ENCODE results near the gene UNKL. TPM values are rescaled to one million over a fixed set of nuclear protein-coding genes. Genes with fewer than 3 reads are reported as not detected.

Gene UNKL
- total RNA-seq, 3 donors from 2014 or later (not counting 1 experiment from before 2014, with no cell fraction given): 114 to 130 (median 127) TPM

- 95% methylated on average over 29 of the region's 29 CpGs for WGBS (ENCODE audit: insufficient coverage)
These were observed 13.3 kb downstream of the UNKL start for GRCh38 chr16:1401061-1401757.

DNA sequence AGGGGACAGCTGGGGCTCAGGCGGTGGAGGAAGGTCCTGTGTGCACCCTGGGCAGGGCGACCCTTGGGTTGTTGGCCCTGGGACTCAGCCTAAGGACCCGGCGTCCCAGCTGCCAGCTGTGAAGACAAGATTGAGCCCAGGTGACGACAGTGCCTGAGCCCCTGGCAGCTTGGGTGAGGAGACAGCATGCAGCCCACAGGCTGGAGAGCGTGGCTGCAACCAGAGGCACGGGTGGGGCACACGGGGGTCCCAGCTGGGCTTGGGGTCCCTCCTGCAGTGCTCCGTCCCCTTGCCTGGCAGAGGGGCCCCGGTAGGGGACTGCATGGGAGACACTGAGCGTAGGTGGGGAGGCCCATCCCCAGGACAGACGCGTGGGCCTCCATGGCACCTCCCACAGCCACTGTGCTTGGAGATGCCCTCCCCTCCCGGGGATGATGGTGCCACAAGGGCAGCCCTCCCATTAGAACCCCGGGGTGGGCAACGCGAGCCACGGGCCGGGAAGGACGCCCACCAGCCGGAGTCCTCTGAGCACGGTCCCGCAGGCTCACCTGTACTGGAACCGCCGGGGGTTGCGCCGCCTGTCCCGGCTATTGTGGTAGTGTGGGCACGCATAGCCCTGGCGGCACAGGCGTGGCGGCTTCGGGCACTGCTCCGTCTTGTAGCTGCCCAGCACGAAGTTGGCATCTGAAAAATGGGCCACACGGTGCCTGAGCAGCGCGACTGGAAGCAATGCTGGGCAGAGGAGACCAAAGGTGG lies 15.5 kb downstream of the UNKL start:
- Mint-ChIP-seq H3K36me3 (no peaks in the 10 kb centered on the region), H3K4me3 (no peak overlapping the region), H3K4me1 (peaks cover 0 to under 1% of the 10 kb centered on the region in 2 donors), H3K27ac (no peak overlapping the region), H3K9me3 (no peaks in the 10 kb centered on the region), H3K27me3 (ENCODE audit: low read depth in 2 of 2) (no peaks in the 10 kb centered on the region)
- DNase-seq (no peak), ATAC-seq (no peak)
- H3K27me3 ChIP-seq (ENCODE audit: control insufficient read depth, insufficient read depth, low read length): no peaks in the 10 kb centered on the region
- intact Hi-C loops (cut with micrococcal nuclease): no loop called here
- TF ChIP-seq, protein P1, sequence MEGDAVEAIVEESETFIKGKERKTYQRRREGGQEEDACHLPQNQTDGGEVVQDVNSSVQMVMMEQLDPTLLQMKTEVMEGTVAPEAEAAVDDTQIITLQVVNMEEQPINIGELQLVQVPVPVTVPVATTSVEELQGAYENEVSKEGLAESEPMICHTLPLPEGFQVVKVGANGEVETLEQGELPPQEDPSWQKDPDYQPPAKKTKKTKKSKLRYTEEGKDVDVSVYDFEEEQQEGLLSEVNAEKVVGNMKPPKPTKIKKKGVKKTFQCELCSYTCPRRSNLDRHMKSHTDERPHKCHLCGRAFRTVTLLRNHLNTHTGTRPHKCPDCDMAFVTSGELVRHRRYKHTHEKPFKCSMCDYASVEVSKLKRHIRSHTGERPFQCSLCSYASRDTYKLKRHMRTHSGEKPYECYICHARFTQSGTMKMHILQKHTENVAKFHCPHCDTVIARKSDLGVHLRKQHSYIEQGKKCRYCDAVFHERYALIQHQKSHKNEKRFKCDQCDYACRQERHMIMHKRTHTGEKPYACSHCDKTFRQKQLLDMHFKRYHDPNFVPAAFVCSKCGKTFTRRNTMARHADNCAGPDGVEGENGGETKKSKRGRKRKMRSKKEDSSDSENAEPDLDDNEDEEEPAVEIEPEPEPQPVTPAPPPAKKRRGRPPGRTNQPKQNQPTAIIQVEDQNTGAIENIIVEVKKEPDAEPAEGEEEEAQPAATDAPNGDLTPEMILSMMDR (IDR thresholded peaks at IDR 0.05): no peak
- 97% methylated on average over 38 of the region's 38 CpGs for WGBS (ENCODE audit: insufficient coverage)
- peaks cover 59% of the 10 kb centered on the region for H3K36me3 ChIP-seq (ENCODE audit: control insufficient read depth, insufficient read depth, low read length)
- H3K4me3 ChIP-seq (ENCODE audit: low read length): no peak overlapping the region
- H3K9me3 ChIP-seq (ENCODE audit: control insufficient read depth, insufficient read depth, low read length): no peaks in the 10 kb centered on the region
- no peaks in the 10 kb centered on the region for H3K4me1 ChIP-seq (ENCODE audit: control insufficient read depth, insufficient read depth, low read length)
- H3K27ac ChIP-seq (ENCODE audit: low read length): no peak overlapping the region

More at GRCh38 chr16:1401061-1401757, 13.3 kb downstream of the UNKL start:
- peaks cover 58% of the 10 kb centered on the region for H3K36me3 ChIP-seq (ENCODE audit: control insufficient read depth, insufficient read depth, low read length)
- intact Hi-C loops (cut with micrococcal nuclease): no loop called here
- no peak overlapping the region for H3K27ac ChIP-seq (ENCODE audit: low read length)
- no peaks in the 10 kb centered on the region for H3K36me3 Mint-ChIP-seq
- TF ChIP-seq, protein P1 (IDR thresholded peaks at IDR 0.05): no peak
- no peak for ATAC-seq
- peaks cover 0 to 6% of the 10 kb centered on the region in 2 donors for H3K4me1 Mint-ChIP-seq
- H3K9me3 ChIP-seq (ENCODE audit: control insufficient read depth, insufficient read depth, low read length): no peaks in the 10 kb centered on the region
- H3K4me1 ChIP-seq (ENCODE audit: control insufficient read depth, insufficient read depth, low read length): no peaks in the 10 kb centered on the region
- no peaks in the 10 kb centered on the region for H3K27me3 Mint-ChIP-seq (ENCODE audit: low read depth in 2 of 2)
- H3K4me3 ChIP-seq (ENCODE audit: low read length): no peak overlapping the region
- H3K27me3 ChIP-seq (ENCODE audit: control insufficient read depth, insufficient read depth, low read length): no peaks in the 10 kb centered on the region
- no peak overlapping the region for H3K4me3 Mint-ChIP-seq
- H3K9me3 Mint-ChIP-seq: no peaks in the 10 kb centered on the region
- no peak for DNase-seq
- H3K27ac Mint-ChIP-seq: no peak overlapping the region

GRCh38 chr16:1398351-1398750 lies 16.2 kb downstream of the UNKL start:
- ATAC-seq (no peak), DNase-seq (no peak)
- 97% methylated on average over 9 of the region's 9 CpGs for WGBS (ENCODE audit: insufficient coverage)
- Mint-ChIP-seq H3K27me3 (ENCODE audit: low read depth in 2 of 2) (no peaks in the 10 kb centered on the region), H3K4me3 (no peak overlapping the region), H3K36me3 (no peaks in the 10 kb centered on the region), H3K9me3 (no peaks in the 10 kb centered on the region), H3K4me1 (no peaks in the 10 kb centered on the region), H3K27ac (no peak overlapping the region)
- Histone ChIP-seq H3K27ac (ENCODE audit: low read length) (no peak overlapping the region), H3K36me3 (ENCODE audit: control insufficient read depth, insufficient read depth, low read length) (peaks cover 59% of the 10 kb centered on the region), H3K4me3 (ENCODE audit: low read length) (no peak overlapping the region), H3K9me3 (ENCODE audit: control insufficient read depth, insufficient read depth, low read length) (no peaks in the 10 kb centered on the region), H3K27me3 (ENCODE audit: control insufficient read depth, insufficient read depth, low read length) (no peaks in the 10 kb centered on the region), H3K4me1 (ENCODE audit: control insufficient read depth, insufficient read depth, low read length) (no peaks in the 10 kb centered on the region)
- TF ChIP-seq, protein P1 (IDR thresholded peaks at IDR 0.05): no peak
- intact Hi-C loops (cut with micrococcal nuclease): no loop called here
